ENCODE measurements around the gene ACADVL. TPM values are rescaled to one million over a fixed set of nuclear protein-coding genes. Genes with fewer than 3 reads are reported as not detected.

ACADVL gene
- total and polyA plus RNA-seq, 4 donors, result 158 to 774 (median 545) TPM

DNA sequence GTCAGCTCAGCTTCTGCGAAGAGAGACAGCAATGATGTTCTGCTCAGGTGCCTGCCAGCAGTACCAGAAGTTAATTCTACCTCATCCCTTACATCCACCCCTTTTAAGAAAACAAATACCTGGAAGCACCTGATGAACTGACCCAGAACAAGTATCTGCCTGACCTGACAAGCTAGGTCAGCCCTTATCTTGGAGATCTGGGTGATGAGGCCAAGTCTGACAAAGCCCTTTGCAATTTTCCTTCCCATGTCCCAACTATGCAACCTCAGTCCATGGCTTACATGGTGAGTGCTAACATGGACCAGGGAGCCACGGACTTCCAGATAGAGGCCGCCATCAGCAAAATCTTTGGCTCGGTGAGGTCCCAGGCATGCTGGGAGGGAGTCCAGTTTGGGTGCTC lies 3.6 kb downstream of the ACADVL start:
- Histone ChIP-seq H3K9me3 (ENCODE audit: control insufficient read depth in 4 of 4, insufficient read depth in 3 of 4, low read length in 3 of 4) (no peaks in the 10 kb centered on the region), H3K4me3 (no peak overlapping the region), H3K9ac (ENCODE audit: insufficient read depth in 1 of 2, low read length in 2 of 2) (no peak overlapping the region), H3K4me1 (ENCODE audit: control insufficient read depth in 5 of 5, insufficient read depth in 5 of 5, low read length in 5 of 5) (peaks cover 0 to 23% (median 11%) of the 10 kb centered on the region in 5 donors), H3K36me3 (ENCODE audit: control insufficient read depth in 4 of 4, insufficient read depth in 4 of 4, low read length in 4 of 4) (peaks cover 5 to 62% (median 32%) of the 10 kb centered on the region in 4 donors), H3K27me3 (ENCODE audit: control insufficient read depth in 3 of 3, insufficient read depth in 3 of 3, low read length in 2 of 3) (no peaks in the 10 kb centered on the region), H3K27ac (ENCODE audit: low read depth in 1 of 2, low read length in 1 of 2) (no peak overlapping the region)
- WGBS, 2 donors, result 91 to 94% methylated on average over 4 of the region's 4 CpGs
- ATAC-seq (ENCODE audit: insufficient read depth, low FRiP score) (no peak), DNase-seq (no peak)
- TF ChIP-seq, protein P1, sequence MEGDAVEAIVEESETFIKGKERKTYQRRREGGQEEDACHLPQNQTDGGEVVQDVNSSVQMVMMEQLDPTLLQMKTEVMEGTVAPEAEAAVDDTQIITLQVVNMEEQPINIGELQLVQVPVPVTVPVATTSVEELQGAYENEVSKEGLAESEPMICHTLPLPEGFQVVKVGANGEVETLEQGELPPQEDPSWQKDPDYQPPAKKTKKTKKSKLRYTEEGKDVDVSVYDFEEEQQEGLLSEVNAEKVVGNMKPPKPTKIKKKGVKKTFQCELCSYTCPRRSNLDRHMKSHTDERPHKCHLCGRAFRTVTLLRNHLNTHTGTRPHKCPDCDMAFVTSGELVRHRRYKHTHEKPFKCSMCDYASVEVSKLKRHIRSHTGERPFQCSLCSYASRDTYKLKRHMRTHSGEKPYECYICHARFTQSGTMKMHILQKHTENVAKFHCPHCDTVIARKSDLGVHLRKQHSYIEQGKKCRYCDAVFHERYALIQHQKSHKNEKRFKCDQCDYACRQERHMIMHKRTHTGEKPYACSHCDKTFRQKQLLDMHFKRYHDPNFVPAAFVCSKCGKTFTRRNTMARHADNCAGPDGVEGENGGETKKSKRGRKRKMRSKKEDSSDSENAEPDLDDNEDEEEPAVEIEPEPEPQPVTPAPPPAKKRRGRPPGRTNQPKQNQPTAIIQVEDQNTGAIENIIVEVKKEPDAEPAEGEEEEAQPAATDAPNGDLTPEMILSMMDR (IDR thresholded peaks at IDR 0.05; ENCODE audit: control extremely low read depth, extremely low read depth), result no peak

DNA sequence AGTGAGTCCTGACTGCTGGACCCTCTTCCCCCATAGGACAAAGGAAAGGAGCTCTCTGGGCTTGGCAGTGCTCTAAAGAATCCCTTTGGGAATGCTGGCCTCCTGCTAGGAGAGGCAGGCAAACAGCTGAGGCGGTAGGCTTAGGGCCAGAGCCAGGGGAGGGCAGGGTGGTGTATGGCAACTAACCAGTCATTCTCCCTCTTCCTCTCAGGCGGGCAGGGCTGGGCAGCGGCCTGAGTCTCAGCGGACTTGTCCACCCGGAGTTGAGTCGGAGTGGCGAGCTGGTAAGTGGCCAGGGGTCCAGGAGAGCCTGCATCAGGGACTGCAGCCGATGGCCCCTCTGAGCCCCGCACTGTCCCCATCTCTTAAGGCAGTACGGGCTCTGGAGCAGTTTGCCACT lies 4.4 kb downstream of the ACADVL start:
- Histone ChIP-seq H3K4me1 (ENCODE audit: control insufficient read depth in 5 of 5, insufficient read depth in 5 of 5, low read length in 5 of 5) (peaks cover 0 to 16% (median 9%) of the 10 kb centered on the region in 5 donors), H3K4me3 (no peak overlapping the region), H3K27me3 (ENCODE audit: control insufficient read depth in 3 of 3, insufficient read depth in 3 of 3, low read length in 2 of 3) (no peaks in the 10 kb centered on the region), H3K9me3 (ENCODE audit: control insufficient read depth in 4 of 4, insufficient read depth in 3 of 4, low read length in 3 of 4) (no peaks in the 10 kb centered on the region), H3K9ac (ENCODE audit: insufficient read depth in 1 of 2, low read length in 2 of 2) (no peak overlapping the region), H3K27ac (ENCODE audit: low read depth in 1 of 2, low read length in 1 of 2) (no peak overlapping the region), H3K36me3 (ENCODE audit: control insufficient read depth in 4 of 4, insufficient read depth in 4 of 4, low read length in 4 of 4) (peaks cover 5 to 68% (median 37%) of the 10 kb centered on the region in 4 donors)
- TF ChIP-seq, protein P1 (IDR thresholded peaks at IDR 0.05; ENCODE audit: control extremely low read depth, extremely low read depth), result no peak
- WGBS, 2 donors, result 87 to 98% methylated on average over 10 of the region's 10 CpGs
- ATAC-seq (ENCODE audit: insufficient read depth, low FRiP score) (no peak), DNase-seq (no peak)

DNA sequence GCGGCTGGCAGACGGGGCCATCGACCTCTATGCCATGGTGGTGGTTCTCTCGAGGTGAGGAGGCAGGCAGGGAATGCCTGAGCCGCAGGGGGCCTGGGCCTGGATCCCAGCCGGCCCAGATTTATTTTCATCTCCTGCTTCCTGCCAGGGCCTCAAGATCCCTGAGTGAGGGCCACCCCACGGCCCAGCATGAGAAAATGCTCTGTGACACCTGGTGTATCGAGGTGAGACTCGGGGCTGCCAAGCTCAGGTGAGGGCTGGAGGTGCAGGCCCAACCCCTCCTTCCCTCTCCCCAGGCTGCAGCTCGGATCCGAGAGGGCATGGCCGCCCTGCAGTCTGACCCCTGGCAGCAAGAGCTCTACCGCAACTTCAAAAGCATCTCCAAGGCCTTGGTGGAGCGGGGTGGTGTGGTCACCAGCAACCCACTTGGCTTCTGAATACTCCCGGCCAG lies 4.9 kb downstream of the ACADVL start:
- no peak for DNase-seq
- Histone ChIP-seq H3K9ac (ENCODE audit: insufficient read depth in 1 of 2, low read length in 2 of 2) (no peak overlapping the region), H3K27ac (ENCODE audit: low read depth in 1 of 2, low read length in 1 of 2) (no peak overlapping the region), H3K36me3 (ENCODE audit: control insufficient read depth in 4 of 4, insufficient read depth in 4 of 4, low read length in 4 of 4) (peaks cover 5 to 74% (median 43%) of the 10 kb centered on the region in 4 donors), H3K27me3 (ENCODE audit: control insufficient read depth in 3 of 3, insufficient read depth in 3 of 3, low read length in 2 of 3) (no peaks in the 10 kb centered on the region), H3K4me3 (no peak overlapping the region), H3K4me1 (ENCODE audit: control insufficient read depth in 5 of 5, insufficient read depth in 5 of 5, low read length in 5 of 5) (peaks cover 0 to 11% (median 7%) of the 10 kb centered on the region in 5 donors), H3K9me3 (ENCODE audit: control insufficient read depth in 4 of 4, insufficient read depth in 3 of 4, low read length in 3 of 4) (no peaks in the 10 kb centered on the region)
- no peak for ATAC-seq (ENCODE audit: insufficient read depth, low FRiP score)
- 79 to 85% methylated on average over 15 of the region's 15 CpGs for WGBS, 2 donors
- TF ChIP-seq, protein P1 (IDR thresholded peaks at IDR 0.05; ENCODE audit: control extremely low read depth, extremely low read depth), result no peak
